Measurements from ENCODE around the gene OR2V2.
A peak's percentile ranks its signal among the peaks of the same experiment; 100 is the strongest.

The OR2V2 gene

GRCh38 chr5:181145133-181145532 is 2.3 kb upstream of the OR2V2 start:
- DNase-seq (ENCODE audit: low spot score) = no peak

GRCh38 chr5:181149355-181149754 is 2.0 kb downstream of the OR2V2 start:
- DNase-seq (ENCODE audit: low spot score) = no peak

GRCh38 chr5:181149806-181150733 is 2.7 kb downstream of the OR2V2 start:
- no peak for DNase-seq (ENCODE audit: low spot score)

GRCh38 chr5:181151146-181151545 is 3.8 kb downstream of the OR2V2 start:
- DNase-seq (ENCODE audit: low spot score) = no peak

GRCh38 chr5:181152406-181152805 is 5.0 kb downstream of the OR2V2 start:
- DNase-seq (ENCODE audit: low spot score) = no peak

- DNase-seq (ENCODE audit: low spot score) = no peak
These were observed 6.4 kb downstream of the OR2V2 start for GRCh38 chr5:181153814-181154213.

- no peak for DNase-seq (ENCODE audit: low spot score)
These were observed 9.4 kb downstream of the OR2V2 start for GRCh38 chr5:181156758-181157157.

GRCh38 chr5:181158869-181159268 is 11.5 kb downstream of the OR2V2 start:
- DNase-seq (ENCODE audit: low spot score) = no peak

- DNase-seq (ENCODE audit: low spot score) = peak; percentile 80
These were observed 12.1 kb downstream of the OR2V2 start for GRCh38 chr5:181159286-181160151.

GRCh38 chr5:181160152-181160754 is 12.9 kb downstream of the OR2V2 start:
- peak; percentile 59 for DNase-seq (ENCODE audit: low spot score)

GRCh38 chr5:181160755-181161533 is 13.6 kb downstream of the OR2V2 start:
- peak; percentile 72 for DNase-seq (ENCODE audit: low spot score)

GRCh38 chr5:181161534-181162175 is 14.3 kb downstream of the OR2V2 start:
- no peak for DNase-seq (ENCODE audit: low spot score)

- DNase-seq (ENCODE audit: low spot score) = no peak
These were observed 16.2 kb downstream of the OR2V2 start for GRCh38 chr5:181163487-181164075.

- DNase-seq (ENCODE audit: low spot score) = no peak
These were observed 16.9 kb downstream of the OR2V2 start for GRCh38 chr5:181164076-181164952.

- no peak for DNase-seq (ENCODE audit: low spot score)
These were observed 19.7 kb downstream of the OR2V2 start for GRCh38 chr5:181166812-181167733.

- no peak for DNase-seq (ENCODE audit: low spot score)
These were observed 20.6 kb downstream of the OR2V2 start for GRCh38 chr5:181167814-181168488.

- DNase-seq (ENCODE audit: low spot score) = no peak
These were observed 21.3 kb downstream of the OR2V2 start for GRCh38 chr5:181168595-181169118.

All from putamen (tissue), 1 donor.